Kidney glomerular epithelial cell (primary cell): ENCODE measurements around the gene TNRC18.

ENCODE experiments used
- DNase-seq: peaks from one replicate; lab custom pipeline; 2025; lab: John Stamatoyannopoulos, UW

TNRC18 gene

DNA sequence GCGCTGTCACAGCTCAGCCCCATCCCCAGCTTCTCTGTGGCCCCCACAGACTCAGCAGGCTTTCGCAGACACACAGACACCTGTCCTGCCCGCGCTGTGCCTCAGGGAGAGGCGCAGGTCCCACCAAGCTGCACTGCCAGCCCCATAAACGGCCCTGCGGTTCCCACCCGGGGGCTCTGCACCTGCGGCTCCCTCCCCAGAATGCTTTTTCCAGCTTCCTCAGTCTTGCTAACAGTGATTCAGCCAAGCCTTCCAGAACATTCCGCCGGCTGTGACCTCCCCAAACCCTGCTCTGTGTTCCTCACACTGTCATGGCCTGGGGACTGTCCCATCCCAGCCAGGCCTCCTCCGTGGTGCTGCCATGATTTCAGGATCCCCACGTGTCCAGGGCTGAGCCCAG lies 27.8 kb upstream of the TNRC18 start:
- no peak for DNase-seq

DNA sequence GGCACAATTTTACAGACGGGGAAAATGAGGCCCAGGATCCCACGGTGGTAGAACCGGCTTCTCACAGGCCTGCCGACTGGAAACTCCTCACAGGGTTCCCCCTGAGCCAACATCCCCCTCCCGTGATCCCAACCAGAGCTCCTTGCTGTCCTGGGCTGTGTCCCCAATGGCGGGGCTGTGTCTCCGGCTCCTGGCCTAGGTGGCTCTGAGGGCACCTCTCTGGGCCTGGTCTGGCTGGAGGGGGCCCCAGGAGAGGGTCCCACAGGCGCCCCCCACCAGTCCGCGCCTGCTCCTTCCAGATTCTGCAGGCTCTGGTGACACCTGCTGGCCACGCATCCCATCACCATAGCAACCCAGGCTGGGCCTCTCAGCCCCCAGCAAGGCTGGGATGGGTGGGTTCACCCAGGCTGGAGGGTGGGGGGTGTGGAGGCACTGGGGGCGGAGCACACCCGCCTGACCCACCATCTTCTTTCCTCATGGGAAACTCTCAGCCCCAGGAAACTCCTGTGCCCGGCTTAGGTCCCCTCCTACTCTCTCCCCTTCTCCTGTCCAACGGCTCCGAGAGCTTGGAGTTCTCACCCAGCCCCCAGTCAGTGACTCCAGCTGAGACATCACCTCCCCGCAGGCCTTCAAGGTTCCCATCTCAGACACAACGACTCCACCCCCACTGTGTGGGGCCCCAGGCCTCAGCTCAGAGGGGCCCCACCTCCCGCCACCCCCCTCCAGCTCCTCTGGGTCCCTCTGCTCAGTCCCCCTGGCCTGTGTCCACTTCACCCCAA lies 27.1 kb upstream of the TNRC18 start:
- no peak for DNase-seq

DNA sequence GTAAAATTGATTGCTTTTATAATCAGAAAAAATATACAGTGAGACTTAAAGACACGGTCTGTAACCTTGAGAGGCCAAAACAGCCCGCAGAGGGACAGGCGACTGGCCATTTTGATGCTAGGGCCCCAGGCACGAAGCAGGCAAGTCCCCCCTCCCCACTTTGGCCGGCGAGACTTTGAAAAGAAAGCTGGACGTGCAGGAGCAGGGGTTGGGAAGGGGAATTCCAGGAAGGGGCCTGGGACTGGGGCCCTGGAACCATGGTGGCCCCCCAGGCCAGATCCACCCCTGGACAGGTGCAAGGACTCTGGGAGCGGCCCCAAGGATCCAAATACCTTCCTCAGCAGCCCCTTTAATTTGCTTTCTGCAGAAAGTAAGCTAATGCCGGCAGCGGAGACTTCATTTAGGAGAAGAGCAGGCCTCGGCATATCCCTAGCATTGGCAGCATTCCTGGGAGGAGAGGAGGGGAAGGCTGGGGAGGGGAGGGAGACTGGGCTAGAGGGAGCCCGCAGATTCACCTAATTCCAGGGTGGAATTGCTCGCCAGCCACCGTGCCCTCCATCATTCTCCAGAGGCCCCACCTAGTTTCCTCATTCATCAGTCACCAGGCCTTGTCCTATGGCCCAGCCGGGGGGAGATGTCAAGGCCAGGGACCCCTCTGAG lies 24.9 kb upstream of the TNRC18 start:
- no peak for DNase-seq

DNA sequence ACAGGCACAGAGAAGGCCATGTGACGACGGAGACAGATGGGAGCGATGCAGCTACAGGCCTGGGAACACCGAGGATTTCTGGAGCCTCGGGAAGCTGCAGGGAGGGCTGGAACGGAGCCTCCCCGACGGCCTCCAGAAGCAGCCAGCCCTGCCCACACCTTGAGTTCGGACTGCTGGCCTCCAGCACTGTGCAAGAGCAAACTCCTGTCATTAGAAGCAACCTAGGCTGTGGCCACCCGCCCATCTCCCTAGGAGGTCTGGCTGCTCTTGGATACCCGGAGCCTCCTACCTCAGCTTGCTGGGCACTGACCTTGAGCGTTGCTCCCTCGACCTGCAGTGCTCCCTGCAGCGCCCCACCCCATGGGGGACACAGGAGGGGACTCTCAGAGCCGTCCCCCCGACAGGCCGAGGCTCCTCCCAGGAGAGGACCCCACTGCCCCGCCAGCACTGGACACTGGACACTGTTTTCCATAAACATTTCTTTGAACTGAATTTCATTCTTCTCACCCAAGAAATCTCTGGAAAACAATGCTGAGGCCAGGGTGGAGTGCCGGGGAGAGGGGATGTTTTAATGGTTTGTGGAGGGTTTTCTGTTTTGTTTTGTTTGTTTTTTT lies 22.5 kb upstream of the TNRC18 start:
- no peak for DNase-seq

DNA sequence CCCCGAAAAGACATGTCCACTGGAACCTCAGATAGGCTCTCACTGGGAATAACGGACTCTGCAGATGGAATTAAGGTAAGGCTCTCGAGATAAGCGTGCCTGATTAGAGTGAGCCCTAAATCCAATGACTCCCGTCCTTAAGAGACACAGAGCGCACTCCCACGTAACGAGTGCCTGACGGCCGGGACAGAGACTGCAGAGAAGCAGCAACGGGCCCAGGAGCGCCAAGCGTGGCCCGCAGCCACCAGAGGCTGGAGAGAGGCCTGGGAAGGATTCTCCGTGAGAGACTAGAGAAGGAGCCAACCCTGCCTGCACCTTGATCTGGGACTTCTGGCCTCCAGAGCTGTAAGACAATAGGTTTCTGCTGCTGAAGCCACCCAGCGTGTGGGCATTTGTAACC lies 20.0 kb upstream of the TNRC18 start:
- no peak for DNase-seq

DNA sequence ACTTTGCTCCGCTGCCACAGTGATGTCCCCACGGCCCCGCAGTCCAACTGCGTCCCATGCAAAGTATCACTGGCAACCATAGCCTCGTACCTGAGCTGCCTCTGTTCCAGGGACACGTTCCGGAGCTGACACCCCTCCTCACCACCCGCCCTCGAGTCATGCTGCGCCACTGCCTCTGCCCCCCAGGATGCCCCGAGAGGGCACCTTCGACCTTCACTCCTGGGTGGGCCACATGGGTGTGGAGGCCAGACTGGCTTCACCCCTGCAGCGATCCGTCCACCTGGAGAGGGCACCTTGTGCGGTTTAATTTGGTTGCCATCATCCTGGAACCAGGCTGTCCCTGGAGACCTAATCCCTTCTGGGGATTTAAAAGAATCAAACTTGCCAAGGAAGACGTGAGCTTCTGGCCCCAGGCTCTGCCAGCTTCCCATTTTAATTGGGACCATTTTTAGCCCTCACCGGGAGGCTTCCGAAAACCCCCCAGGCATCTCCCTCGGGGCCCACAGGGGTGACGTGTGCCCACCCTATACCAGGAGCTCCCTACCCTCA lies 19.2 kb upstream of the TNRC18 start:
- no peak for DNase-seq

DNA sequence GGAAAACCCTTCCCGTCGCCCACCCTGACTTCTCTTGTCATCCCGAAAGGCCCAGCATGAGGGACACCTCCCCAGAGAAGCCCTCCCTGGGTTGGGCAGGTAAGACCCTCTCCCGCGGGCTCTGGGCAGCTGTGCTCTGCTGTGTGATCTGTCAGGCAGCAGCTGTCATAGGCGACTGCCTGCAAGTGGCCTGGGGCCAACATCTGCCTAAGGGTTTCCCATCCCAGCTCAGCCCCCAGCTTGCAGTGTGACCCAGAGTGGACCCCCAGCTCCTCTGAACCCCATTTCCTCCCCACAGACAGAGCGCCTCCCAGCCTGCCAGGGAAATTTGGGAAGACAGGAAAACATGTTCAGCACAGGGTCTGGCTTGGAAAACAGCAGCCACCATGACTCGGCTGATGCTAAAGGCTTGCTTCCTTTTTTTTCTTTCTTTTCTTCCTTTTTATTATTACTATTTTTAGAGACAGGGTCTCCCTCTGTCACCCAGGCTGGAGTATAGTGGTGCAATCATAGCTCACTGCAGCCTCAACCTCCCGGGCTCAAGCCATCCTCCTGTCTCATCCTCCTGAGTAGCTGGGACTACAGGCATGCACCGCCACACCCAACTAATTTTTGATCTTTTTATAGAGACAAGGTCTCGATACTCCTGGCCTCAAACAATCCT lies 18.3 kb upstream of the TNRC18 start:
- no peak for DNase-seq

DNA sequence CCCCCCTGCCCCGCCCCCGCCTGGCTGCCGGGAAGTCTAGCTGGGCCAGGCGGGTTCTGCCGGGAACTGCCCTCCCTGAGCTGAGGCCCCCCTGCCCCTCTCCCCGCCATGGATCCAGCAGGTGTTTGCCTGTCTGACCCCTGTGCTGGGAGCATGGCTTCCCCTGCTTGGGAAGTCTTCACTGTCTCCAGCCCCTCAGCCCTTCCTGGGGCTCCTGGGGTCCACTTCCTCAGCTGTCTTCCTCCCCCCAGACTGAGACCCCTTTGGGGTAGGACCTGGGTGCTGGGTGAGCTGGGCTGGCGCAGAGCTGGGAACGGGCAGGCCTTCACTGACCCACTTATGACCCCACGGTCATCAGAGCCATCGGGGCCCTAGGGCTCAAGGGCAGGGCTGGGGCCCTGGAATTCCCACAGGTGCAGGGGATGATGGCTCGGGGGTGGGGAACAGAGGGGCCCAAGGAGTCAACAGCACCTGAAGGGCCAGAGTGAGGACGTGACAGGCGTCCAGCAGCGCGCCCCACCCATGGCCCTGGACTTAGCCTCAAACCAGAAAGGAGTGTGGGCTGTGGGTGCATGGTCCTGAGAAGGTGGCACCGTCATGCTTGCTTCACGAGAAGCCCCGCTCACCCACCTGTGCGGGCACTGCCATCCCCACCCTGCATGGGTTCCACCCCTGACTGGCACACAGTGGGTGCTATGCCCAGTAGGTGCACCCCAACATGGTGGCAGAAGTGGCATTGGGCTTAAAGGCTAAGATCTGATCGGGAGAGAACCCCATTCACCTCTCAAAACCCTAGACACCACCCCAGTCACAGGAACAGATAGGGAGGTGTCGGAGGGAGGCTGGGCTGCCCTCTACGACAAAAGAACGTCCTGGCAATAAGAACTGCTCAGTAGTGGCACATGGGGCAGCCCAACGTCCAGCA lies 16.2 kb upstream of the TNRC18 start:
- no peak for DNase-seq

DNA sequence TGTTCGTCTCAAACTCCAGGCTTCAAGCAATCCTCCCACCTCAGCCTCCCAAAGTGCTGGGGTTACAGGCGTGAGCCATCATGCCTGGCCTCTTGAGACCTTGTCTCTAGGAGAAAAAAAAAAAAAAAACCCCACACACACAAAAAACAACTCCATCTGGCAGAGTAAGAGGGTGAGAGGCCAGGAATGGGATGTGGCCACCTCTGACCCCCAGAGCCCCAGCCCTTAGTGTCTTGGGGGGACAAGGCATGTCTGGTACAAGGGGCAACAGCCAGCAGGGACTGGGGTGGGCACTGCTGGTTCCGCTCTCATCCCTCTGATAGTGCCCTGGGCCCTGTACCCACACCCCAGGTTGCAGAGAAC lies 15.6 kb upstream of the TNRC18 start:
- no peak for DNase-seq

DNA sequence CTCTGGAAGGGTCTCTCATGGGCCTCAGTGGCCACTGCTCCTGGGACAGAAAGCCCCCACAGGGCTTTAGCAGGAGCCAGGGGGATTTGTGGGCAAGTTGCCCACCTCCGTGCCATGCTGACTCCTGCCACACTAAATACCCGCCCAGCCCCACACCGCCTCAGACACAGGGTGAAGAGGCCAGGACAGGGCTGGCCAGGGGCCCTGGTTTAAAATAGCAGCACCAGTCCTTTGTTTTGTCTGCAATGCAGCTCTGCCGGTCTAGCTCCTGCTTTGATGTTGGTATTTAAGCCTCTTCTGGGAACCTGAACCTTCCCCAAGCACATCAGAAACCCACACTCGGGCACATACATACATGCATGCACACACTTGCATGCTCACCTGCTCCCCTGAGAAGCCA lies 14.4 kb upstream of the TNRC18 start:
- no peak for DNase-seq

DNA sequence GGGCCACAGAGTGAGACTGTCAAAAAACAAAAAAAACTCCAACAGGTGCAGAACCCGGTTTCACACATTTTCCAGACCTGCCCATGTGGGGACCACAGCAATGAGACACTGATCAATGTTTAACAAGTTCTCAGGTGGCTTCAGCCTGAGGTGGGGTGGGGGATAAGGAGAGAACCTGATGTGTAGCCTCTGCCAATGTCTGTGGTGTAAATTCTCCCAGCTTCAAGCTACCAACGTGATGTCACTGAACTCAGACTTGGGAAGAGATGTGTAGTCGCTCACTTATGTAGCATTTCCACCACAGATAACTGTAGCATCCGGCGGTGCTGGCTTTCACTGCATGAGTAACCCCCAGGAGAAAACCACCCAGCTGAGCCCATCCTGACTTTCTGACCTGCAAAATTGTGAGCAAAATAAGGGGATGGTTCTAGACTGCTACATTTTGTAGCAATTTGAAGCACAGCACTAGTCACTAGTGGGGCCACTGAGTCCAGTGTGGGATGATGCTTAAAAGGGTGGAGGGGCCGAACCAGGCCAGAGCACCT lies 13.8 kb upstream of the TNRC18 start:
- DNase-seq, result no peak

DNA sequence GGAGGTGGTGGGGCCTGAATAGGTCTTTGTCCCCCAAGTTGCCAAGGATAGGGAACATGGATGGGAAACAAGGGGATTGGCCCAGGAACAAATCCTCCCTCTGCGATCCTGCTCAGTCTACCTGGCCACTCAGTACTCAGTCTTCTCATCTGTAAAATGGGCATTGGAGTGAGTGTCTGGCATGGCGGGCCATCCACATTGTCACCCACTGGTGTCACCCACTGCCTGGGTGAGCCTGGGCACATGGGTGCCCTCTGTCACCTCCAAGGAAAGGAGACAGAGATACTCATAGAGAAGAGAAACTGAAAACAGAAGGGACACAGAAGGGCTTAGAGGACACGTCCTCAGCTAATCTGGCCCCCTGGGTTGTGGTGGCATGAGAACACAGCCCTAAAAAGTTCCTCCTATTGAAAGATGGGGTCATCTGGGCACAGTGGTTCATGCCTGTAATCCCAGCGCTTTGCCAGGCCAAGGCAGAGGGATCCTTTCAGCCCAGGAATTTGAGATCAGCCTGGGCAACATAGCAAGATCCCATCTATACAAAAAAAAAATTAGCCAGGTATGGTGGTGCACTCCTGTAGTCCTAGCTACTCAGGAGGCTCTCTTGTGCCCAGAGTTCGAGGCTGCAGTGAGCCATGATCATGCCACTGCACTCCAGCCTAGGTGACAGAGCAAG lies 12.5 kb upstream of the TNRC18 start:
- no peak for DNase-seq

DNA sequence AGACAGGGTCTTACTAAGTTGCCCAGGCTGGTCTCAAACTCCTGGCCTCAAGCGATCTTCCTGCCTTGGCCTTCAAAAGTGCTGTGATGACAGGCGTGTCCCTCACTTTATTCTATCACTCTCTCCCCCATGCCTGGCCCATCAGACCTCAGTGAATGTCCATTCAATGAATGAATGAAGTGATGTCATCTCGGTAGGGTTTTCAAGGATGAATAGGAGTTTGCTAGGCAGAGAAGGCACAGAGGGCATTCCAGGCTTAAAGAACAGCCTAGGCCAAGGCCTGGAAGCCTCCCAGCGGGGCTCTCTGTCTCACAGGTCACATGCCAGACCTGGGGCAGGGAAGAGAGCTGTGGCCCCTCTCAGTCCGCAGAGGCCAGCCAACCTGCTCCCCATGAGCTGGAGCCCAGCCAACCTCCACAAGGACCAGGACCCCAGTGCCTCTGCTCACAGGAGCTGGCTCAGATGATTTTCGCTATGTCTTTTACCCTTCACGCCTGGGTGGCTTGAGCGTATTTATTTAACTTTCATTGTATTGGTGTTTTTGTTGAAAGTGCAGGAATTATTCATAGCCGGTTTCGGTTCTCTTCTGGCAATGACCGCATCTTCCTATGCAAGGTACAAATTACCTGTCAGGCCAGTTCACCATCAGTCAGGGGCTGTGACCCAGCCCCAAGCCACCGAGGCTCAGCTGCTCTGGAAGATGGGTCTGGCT lies 11.8 kb upstream of the TNRC18 start:
- no peak for DNase-seq

DNA sequence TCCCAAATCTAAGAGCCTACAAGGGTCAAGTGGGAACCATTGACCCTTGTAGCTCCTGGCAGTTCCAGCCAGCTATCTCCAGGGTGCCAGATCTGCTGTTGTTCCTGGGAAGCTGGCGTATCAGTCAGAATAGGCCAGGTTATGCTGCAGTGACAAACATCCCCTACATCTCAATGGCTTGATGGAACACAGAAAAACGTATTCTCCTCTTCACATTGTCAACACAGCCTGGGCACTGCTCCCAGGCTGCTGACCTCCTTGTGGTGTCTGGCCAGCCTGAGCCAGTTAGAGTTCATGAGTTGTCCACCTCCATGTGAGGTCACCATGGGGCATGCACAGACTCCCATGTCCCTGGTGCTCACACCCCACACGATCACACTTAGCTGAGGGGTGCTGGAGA lies 9.5 kb upstream of the TNRC18 start:
- no peak for DNase-seq

DNA sequence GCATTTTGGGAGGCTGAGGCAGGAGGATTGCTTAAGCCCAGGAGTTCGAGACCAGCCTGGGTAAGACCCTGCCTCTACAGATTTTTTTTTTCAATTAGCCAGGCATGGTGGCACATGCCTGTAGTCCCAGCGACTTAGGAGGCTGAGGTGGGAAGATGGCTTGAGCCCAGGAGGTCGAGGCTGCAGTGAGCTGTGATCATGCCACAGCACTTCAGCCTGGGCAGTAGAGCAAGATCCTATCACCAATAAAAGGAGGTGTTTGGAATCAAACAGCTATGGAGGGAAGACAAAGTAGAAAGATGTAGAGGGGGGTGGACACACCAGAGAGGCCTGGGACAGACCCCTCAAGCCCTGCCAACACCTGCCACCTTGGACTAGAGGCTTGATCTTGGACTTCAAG lies 9.1 kb upstream of the TNRC18 start:
- no peak for DNase-seq

DNA sequence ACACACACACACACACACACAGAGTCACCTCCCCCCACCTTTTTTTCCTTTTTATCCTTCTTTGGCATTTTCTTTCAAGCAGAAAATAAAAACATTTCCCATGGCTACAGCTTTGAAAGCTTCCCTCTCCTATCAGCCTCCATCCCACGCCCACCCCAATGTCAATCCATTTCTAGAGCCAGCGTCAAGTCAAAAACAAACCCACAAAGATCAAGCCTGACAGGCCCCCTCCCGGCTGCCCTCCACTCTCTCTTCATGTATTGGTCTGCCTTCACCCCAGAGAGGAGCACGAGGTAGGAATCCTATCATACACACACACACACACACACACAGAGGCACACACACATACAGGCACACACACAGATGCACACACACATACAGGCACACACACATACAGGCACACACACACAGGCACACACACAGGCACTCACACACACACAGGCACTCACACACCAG lies 8.0 kb upstream of the TNRC18 start:
- no peak for DNase-seq

DNA sequence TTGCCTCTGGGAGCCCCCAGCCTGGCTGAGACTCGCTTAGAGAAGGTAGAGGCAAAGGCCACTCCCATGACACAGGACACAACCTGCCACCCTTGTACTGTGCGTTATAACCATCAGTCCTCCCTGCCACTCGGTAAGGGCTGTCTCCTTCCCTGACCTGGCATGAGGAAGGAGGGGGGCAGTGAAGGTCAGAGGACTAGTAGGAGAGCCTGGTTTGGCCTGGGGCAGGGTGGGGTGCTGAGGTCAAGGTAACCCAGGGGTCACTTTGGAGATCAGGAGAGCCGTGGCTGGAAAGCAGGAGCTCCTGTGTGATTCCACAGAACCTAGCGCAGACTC lies 6.9 kb upstream of the TNRC18 start:
- no peak for DNase-seq

DNA sequence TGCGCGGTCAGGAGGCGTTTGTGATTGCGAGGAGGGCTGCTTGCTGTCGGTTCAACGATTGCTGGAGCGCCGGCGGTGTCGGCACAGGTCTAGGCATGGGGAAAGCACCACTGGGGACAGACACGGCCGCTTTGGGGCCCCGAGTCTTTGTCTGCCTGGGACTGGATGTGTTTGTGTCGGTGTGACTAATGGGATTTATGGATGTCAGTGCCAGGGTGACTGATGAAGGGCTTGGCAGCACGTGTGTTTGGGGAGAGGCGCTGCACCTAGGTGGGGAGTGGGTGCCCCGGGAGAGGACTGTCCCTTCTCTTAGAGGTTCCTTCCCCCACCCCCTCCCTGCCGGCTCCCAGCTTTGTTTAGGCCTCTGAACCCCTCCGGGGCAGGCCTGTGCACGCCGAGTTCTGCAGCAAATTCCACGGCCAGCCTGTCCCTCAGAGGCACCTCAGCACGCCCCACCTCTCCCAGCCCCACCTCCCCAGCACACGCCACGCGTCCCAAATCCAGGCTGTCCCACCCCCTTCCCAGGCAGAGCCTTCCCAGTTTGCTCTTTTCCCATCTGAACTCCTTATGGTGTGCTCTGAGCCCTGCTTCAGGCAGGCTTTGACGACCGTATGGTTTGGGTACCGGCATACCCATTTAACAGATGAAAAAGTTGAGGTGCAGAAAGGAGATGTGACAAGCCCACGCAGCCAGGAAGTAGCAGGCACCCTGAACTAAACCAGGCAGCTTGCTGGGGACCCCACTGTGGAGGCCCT lies 6.4 kb upstream of the TNRC18 start:
- no peak for DNase-seq

DNA sequence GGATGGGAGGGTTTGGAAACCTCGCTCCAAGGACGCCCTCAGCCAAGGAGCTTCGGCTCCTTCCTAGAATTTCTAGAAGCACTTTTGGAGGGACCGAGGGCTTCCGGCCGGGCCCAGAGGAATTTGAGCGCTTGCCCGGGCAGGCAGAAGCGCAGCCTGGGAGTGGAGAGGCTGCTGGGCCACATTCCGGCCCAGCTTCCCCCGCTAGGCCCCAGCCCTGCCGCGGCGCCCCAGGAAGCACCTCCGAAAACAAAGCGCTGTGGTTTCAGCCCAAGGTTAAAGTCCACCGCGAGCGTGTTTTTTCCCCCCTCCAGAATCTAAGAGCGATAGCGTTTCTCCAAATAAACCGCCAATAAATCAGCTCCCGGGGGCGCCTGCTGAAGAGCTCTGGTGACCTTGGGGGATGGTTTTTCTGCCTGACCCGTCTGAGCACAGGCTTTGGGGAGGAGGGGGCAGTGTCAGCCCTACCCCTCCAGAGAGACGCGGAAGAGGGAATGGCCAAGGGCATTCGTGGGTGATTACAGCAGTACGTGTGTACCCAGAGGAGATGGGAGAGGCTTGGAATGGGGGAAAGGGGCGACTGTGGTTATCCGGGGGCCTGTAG lies 5.7 kb upstream of the TNRC18 start:
- no peak for DNase-seq
